GM21515 (cell line): ENCODE results near the gene LPIN1.
"Not testable (repeated sequence)": the region's sequence is repeated elsewhere in the genome, so short reads cannot be mapped to it uniquely, and the experiment has no call there.

Experiments used
- ATAC-seq: cut with Tn5 transposase; IDR thresholded peaks from one replicate; pipeline ENCODE4 v1.9.1; 2021; ENCODE audit not compliant: unreplicated experiment

The LPIN1 gene

DNA sequence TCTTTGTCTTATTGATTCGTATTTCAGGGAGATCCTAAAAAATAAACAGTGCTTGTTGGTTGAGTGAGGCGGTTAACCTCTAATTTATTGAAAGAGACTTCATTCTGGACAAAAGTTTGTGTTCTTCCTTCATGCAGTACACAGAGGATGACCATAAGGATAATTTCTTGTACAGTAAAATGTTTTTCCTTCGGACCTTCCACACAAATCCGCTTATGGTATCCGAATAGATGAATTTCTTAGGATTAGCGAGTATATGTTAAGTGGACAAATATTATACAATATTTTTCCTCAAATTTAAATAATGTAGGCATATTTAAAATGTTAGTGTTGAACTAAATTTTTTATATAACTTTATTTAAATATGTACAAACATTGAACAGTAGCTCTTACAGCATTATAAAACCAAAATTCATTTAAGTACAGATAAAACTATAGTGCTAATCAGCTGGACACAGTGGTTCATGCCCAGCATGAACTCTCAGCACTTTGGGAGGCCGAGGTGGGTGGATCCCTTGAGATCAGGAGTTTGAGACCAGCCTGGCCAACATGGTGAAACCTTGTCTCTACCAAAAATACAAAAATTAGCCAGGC, 84.4 kb downstream of the LPIN1 start:
- no peak for ATAC-seq

DNA sequence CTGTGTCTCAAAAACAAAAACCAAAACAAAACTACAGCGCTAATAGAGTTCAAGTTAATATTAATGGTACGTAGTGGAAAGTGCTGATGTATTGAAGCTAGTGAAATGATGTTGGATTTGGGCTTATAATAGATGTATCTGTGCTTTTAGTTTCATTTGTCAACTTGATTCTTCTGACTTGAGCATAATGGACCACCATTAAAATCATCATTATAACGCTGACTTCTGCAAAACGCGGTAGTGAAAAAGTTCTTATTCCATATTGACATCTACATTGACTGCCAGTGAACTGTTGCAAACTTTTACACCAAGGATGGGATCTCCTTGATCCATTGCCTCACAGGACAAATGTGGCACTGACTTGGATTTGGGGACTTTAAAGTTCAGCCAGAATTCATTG, 85.0 kb downstream of the LPIN1 start:
- ATAC-seq, result no peak

DNA sequence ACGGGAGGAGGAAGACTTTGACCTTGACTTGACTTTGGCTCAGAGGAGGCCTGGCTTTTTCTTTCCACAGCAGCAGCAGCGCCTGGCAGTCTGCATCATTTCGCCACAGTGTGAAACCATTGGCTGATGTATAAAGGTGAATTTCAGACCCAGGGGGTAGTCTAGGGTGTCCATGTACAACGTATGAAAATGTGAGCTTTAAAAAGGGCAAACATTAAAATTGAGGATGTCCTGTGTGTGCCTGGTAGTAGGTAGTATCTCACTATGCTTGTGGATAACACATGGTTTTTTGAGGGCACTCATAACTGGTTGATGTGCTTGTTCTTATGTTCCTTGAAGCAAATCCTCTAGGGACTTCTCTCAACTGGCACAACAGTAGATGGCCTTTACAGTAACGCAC, 86.1 kb downstream of the LPIN1 start:
- ATAC-seq, result no peak

DNA sequence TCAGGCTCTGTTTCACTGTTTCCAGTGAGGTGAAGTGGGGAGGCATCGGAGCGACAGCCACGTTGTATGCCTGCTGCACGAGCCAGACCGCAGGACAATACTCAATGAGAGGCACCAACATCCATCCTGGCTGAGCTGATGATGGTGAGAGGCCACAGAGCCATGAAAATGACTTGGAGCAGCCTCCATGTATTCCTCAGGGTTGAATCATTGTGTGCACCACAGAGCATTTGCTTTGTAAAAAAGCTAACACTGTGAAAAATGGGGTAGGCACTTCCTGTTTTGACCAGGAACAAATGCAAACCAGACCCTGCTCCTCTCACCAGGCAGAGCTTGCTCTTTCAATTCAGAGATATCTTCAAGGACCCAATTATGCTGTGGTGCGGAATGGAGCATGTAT, 87.2 kb downstream of the LPIN1 start:
- no peak for ATAC-seq

DNA sequence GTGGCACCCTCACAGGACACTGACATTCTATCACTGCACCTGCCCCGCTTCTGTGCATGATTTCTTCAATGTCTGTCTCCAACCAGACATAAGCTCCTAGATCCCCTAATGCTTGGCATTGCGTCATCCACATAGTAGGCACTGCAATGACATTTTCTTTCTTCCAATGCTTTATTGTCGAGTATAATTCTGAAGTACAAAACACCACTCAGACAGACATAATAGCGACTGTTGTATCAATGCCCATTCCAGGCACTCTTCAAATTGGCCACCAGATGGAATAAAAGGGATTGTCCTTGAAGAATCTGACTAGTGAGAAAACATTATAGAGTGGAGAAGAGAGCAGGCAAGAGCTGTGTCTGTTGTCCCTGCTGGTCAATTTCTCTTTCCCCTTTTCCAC, 89.0 kb downstream of the LPIN1 start:
- no peak for ATAC-seq

DNA sequence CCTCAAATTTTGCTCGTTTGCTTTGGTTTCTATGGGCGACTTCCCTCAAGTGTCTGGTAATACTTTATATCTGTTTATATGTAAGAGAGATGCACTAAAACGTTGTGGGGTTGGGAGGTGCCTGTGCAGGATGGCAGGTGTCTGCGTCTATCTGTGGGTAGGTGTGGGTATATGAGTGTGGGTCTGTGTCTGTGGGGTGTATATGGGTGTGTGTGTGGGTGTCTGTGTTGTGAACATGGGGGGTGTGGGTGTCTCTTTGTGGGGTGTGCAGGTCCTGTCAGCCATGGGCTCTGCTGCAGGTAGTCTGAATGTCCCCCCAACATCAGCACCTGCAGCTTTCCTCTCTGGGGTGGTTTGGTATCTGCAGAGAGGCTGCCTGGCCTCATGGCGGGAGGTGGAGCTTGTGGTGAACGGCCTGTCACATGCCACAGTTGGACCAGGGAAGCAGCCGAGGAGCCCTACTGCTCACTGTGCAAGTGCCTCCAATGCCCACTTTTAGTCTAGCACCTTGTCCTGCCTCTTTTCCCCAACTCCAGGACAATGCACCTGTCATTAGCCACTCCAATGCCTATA, 90.3 kb downstream of the LPIN1 start:
- no peak for ATAC-seq

DNA sequence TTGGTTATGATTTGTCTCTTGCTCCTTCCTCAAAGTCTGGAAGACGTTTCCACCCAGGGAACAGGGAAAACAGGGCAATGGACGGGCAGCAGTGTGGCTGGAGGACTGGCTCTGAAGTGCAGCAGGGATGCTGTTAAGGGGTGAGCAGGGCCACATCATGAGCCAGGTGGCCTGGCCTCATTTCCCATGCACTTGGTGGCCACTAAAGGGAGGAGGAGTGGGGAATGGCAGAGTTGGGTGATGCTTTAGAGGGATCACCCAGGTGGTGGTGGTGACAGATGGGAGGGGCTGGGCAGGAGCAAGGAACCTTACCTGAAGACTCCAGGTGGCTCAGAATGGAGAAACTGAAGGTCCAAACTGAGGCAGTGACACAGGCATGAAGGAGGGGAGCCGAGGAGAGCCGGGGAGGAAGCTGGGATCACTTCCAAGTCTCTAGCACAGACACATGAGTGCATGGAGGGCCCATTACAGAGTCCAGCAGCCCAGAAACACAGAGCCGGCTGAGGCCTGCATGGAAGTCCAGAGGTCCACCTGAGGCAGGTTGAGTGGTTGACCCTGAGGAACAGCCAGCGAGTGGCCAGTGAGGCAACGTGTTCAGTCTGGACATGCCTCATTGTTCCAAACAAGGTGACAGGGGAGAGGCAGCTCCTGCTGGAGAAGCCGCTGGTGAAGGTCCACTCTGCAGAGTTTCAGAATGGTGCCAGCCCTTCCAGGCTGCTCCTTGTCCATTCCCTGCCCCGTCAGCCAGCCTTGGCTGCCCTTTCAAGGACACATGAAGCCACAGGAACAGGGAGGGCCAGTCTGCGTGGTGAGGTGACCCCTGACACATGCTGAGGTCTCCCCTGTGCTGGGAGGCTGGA, 91.7 kb downstream of the LPIN1 start:
- no peak for ATAC-seq

DNA sequence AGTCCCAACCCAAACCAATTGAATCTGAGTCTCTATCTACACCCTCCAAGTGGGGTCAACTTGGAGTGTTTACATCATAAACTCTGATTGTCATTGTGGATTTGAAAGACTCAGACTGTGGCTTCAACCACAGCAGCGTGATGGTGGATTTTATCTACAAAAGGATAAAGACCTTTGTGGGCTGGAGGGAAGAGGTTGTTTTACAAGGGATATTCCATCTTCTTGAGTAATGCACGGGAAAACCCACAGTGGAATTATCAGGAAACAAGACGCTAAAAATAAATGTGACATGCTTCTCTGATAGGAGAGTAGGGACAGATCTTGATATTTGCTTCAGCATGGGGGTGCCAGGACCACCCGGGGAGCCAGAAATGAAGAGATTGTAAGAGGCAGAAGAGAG, 93.5 kb downstream of the LPIN1 start:
- no peak for ATAC-seq

DNA sequence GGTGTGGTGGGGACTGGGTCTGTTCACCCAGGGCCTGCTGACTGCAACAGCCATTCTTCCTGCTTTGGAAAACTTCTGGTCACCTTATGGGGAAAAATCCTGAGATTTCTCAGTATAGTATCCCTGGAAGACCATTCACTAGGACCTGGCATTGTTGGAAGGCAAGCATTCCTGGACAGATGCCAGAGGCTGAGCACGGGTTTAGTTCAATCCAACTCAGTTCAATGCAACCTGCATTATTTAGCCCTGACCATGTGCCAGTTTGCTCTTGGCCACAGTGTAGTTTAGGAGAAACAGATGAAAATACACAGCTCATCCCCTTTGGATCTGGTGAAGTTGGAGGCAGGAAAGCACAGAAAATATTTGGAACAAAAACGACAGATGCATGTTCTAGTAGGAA, 95.9 kb downstream of the LPIN1 start:
- ATAC-seq, result no peak

DNA sequence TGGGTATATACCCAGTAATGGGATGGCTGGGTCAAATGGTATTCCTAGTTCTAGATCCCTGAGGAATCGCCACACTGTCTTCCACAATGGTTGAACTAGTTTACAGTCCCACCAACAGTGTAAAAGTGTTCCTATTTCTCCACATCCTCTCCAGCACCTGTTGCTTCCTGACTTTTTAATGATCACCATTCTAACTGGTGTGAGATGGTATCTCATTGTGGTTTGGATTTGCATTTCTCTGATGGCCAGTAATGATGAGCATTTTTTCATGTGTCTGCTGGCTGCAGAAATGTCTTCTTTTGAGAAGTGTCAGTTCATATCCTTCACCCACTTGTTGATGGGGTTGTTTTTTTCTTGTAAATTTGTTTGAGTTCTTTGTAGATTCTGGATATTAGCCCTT, 98.4 kb downstream of the LPIN1 start:
- not testable (repeated sequence) for ATAC-seq

DNA sequence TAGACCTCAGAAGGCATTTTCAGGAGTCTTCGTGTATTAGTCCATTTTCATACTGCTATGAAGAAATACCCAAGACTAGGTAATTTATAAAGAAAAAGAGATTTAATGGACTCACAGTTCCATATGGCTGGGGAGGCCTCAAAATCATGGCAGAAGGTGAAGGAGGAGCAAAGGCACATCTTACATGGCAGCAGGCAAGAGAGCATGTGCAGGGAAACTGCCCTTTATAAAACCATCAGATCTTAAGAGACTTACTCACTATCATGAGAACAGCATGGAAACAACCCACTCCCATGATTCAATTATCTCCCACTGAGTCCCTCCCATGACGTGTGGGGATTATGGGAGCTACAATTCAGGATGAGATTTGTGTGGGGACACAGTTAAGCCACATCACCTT, 101.5 kb downstream of the LPIN1 start:
- ATAC-seq, result not testable (repeated sequence)

DNA sequence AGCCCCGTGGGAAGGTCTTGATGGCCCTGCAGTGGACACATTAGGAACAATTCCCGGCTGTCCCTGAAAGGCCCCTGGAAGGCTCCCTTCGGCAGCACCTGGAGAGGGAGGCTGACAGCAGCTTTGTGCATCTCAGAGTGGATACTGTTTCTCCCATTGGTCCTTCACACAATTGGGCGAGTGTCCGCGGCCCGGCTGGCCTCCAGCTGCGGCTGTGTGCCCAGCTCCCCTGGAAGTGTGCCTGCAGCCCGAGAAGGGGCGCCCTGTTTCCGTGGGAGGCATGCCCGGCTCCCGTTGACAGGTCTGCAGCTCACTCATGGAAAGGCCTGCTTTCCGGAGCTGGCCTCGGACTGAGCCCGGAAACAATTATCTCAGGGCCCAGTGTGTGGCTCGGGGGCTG, 103.7 kb downstream of the LPIN1 start:
- no peak for ATAC-seq

DNA sequence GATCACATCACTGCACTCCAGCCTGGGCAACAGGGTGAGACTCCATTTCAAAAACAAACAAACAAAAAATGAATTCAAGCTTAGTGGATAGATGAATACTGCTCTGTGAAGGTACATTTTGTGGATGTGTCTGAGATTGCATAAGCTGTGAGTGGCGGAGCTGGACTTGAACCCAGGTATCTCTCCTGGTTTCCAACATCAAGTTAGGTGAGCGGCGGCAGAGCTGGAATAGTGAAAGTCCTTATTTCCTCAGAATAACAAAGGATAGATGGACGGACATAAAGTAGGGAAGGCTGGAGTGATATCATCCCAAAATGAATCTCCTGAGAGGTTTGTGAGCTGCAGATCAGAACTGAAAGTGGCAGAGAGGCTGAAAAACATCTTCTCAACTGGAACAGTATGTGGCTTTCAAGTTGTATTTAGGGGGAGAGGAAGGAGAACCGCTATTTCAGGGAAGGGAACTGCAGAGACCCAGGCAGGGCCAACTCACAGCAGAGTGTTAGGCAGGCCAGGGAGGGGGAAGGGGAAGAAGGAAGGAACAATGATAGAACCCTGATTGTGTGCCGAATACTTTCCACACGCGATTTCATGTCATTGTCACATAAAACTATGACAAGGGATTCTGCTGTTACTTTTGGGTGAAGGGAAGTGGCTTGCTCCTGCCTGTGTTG, 106.2 kb downstream of the LPIN1 start:
- ATAC-seq, result no peak

DNA sequence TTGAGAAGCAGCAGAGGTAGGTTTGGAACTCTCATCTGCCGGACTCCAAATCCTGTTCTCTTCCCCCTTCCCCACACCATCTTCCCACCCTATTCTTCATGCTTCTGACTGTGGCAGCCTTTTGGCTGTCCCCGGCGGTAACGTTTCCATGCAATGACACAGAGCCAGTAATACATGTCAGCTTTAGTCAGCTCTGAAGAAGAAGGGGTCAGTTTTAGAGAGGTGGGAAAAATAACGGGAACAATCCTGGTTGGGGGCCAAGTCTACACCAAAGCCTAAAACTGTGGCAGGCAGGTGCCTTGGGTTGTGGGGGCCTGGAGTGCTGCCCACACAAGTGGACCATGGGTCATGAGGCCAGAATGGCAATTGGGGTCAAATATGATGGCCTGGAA, 106.8 kb downstream of the LPIN1 start:
- ATAC-seq, result no peak

DNA sequence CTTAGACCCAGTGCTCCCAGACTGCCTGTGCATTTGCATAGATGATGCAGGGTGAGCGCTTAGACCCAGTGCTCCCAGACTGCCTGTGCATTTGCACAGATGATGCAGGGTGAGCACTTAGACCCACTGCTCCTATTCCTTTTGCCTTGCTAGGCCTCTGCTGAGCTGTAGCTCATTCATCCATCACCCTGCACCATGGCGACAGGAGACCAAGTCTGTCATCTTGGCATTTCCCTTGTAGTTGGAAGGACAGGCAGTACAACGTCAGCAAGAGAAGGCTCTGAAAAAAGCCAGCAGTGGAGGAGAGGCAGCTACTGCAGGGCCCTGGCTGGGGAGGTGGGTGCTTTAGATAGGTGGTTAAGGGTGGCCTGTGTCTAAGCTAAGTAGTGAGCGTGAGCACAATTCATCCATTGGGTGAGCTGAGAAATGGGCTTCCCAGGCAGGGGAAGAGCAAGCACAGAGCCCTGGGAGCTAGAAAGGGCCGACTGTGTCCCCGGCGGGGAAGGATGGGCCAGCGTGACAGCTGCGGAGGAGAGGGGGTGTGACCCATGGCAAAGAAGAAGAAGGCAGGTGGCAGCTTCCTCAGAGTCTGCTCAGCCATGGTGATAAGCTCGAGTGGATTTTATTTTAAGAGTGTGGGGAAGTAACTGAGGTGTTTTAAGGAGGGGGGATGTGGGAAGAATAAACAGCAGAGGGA, 108.8 kb downstream of the LPIN1 start:
- ATAC-seq, result no peak

DNA sequence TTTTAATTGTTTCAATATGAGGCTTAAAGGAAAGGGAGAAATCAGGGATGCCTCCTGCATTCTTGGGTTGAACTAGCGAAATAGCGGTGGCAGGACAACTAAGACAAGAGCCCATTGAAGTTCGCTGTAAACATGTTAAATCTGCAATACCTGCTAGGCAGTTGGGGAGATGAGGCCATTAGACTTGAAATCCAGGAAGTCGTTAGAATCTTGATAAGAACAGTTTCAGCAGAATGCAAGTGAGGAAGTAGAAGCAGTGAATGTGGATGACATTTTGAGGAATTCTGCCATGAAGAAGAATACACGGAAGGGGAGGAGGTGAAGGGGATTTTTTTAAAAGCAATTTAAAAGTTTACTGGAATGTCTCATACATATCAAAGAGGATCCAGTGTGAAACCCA, 109.7 kb downstream of the LPIN1 start:
- ATAC-seq, result no peak

DNA sequence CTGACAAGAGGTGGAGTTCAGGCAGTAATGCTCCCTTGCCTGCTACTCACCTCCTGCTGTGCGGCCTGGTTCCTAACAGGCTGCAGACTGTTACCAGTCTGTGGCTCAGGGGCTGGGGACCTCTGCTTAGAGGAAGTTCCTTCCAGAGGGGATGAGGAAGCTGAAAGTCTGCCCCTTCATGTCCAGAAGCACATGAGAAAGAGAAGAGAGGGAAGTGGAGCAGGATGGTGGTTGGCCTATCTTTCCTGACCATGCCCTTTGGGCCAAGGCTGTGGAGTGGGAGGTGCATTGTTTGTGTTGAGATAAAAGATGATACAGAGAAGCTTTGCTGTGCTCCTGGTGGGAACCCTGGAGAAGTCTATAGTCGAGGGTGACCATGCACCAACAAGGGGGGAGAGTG, 112.5 kb downstream of the LPIN1 start:
- no peak for ATAC-seq

DNA sequence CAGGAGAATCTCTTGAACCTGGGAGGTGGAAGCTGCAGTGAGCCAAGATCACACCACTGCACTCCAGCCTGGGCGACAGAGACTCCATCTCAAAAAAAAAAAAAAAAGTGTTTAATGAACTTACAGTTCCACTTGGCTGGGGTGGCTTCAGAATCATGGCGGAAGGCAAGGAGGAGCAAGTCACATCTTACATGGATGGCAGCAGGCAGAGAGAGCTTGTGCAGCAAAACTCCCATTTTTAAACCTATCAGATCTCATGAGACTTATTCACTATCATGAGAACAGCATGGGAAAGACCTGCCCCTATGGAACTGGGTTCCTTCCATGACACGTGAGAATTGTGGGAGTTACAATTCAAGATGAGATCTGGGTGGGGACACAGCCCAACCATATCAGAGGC, 113.5 kb downstream of the LPIN1 start:
- ATAC-seq, result not testable (repeated sequence)

DNA sequence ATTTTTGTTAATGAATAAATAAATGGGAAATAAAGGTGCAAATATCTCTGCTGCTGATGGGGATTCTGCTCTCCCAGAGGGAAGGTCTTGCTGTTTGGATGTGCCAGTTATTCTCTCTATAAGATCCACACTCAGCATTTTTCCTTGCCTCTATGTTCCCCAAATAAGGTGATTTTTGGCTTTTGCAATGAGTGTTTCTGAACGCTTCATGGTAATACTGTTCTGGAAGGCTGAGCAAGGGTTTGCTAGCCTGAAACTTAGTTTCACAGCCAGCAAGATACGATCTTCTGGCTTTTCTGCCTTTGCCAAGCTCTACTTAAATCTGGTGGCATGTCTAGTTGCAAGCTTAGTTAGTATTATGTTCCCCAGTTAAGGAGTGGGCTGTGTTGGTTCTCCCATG, 114.6 kb downstream of the LPIN1 start:
- no peak for ATAC-seq

DNA sequence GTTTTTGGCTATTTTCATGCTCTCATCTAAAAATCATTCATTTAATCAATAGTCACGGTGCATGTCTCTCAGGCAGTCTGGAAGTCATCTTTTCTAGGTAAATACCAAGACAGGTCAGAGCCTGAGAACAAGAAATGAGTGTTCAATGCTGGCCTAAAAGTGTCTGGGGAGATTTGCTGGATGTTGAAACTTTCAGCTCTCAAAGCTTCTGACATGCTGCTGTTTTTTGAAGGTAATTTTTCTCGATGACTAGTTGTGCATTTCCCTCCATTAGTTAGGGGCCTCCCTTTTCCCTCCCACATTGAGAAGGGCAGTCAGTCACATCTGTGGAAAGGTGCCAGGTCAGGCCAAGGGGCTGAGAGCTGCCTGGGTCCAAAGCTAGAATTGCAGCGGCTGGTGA, 115.6 kb downstream of the LPIN1 start:
- ATAC-seq, result no peak

DNA sequence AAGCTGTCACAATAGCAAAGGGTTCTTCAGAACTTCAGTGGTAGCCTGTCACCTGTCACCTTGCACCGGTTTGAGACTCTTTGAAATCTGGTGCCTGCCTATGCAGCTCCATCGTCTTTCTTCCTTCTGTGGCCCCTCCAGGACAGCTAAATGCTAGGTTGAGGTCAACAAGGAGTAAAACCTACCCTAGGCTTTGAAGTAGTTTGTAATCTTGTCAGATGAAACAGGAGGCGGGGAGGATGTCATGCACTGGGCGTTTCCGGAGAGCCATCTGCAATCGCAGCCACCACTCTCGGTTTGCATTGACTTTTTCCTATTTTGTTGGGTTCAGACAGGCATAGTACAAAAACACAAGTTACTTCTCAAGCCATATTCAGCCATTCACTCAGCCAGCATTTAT, 116.7 kb downstream of the LPIN1 start:
- peak; percentile 44 for ATAC-seq
